GM12874 (cell line): Measurements from ENCODE around the gene ZBTB20.

ENCODE experiments used
- TF ChIP-seq, protein P1 (sequence below): IDR thresholded peaks from 2 replicates; pipeline ENCODE4 v1.5.1; 2011; ENCODE audit warnings: low read depth, mild to moderate bottlenecking, control low read depth, low read length, moderate library complexity; ENCODE audit not compliant: insufficient read depth

The ZBTB20 gene

DNA sequence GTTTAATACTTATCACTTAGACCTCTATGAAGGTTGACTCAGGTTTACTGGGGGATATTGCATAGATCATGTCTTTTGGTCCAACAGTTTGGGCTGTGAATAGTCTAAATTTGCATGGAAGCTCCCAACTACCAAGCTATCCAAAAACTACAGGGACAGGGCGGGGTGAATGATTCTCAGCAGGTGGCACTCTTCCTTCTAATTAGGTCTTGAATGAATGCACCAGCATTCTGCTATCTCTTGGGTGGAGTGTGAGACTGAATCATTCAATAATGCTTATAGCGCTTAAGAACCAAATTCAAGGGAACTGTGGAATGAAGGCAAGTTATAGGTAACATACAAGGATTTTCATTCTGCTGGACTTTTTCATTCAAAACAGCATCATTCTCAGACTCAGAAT is 507.0 kb downstream of the ZBTB20 start:
- TF ChIP-seq, protein P1, sequence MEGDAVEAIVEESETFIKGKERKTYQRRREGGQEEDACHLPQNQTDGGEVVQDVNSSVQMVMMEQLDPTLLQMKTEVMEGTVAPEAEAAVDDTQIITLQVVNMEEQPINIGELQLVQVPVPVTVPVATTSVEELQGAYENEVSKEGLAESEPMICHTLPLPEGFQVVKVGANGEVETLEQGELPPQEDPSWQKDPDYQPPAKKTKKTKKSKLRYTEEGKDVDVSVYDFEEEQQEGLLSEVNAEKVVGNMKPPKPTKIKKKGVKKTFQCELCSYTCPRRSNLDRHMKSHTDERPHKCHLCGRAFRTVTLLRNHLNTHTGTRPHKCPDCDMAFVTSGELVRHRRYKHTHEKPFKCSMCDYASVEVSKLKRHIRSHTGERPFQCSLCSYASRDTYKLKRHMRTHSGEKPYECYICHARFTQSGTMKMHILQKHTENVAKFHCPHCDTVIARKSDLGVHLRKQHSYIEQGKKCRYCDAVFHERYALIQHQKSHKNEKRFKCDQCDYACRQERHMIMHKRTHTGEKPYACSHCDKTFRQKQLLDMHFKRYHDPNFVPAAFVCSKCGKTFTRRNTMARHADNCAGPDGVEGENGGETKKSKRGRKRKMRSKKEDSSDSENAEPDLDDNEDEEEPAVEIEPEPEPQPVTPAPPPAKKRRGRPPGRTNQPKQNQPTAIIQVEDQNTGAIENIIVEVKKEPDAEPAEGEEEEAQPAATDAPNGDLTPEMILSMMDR = no peak

DNA sequence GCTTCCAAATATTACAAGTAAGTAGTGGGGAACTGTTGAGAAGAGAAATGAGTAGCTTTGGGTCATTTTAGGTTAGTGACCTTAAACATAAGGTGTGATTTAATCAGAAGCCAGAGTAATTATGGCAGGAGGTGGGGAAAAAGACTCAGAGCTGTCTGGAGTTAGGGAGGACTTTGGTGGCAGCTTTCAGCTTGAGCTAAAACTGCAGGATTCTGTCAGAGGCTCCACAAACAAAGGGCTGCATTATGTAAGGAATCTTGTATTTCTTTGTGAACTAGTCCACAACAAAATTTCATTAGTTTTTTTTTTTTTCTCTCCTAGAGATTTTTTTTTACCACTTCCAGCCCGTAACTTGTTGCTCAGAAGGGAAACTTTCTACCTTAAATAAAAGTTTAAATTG is 507.9 kb downstream of the ZBTB20 start:
- TF ChIP-seq, protein P1 = no peak

DNA sequence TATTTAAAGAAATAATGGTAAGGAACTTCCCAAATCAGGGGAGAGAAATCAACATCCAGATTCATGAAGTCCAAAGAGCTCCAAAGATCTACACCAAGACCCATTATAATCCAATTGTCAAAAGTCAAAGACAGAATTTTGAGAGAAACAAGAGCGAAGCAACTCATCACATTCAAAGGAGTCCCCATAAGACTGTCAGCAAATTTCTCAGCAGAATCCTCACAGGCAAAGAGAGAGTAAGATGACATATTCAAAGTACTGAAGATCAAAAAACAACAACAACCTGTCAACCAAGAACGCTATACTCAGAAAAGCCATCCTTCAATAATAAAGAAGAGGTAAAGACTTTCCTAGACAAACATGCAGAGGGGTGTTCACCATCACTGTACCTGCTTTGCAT is 511.2 kb downstream of the ZBTB20 start:
- TF ChIP-seq, protein P1 = no peak

DNA sequence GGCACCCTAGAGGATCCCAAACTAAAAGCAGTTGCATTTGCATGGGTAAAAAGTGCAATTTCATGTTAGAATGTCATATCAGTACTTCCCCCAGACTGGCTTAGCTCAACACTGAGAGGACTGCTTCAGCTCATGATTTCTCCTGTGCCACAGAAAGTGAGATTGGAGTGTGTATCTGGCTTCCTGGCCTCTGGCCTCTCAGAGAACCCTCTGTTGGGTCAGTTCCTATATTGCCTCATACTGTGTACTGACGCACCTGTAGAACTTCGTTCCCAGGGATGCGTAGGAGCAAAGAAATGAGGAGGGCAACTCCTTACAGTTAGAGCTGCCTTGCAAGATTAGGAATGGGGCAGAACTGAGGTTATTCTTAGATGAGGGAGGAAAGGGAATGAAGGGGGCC is 512.5 kb downstream of the ZBTB20 start:
- TF ChIP-seq, protein P1 = no peak

DNA sequence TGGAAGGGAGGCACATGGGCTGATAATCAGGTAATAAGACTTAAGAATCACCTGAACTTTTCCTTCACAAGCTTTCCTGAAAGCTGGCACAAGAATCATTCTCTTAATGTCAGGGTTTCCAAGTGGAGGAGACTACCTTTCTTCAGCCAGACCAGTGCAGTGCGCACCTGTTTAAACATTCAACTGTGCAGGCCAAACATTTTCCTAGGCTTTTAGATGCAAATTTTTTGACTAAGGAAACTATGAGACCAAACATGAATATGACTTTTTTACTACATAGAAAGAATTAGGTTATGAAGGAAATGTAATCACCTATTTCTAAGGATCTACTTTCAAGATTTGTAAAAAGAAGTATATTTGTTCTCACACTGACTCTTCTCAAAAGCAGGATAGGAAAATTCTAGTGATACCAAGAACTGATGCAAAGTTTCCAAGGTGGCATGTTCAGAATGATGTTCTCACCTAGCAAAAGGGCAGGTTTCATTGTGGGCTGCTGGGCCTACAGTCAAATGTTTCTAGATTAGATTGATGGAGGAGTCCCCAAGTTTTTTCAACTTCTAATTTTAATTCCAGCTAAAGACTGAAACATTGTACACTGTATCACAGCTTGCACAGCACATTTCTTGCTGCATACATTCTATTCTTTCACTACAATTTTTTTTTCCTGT is 514.2 kb downstream of the ZBTB20 start:
- TF ChIP-seq, protein P1 = no peak

DNA sequence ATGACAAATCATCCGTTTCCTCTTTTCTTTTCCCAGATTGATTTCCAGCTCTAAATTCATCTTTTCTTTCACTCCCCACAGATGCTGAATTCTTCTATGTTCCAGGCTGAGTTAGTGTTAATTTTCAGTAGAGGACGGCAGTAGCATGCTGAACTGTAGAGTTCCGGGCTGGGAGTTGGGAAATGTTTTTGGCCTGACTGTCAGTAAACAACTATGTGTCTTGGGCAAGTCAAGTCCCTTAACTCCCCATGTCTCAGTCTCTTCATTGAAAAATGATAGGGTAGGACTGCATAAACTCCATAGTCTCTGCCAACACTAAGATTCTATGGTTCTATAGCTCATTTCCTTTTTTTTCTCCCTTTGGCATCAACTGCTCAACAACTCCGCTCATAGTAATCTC is 519.3 kb downstream of the ZBTB20 start:
- TF ChIP-seq, protein P1 = no peak

DNA sequence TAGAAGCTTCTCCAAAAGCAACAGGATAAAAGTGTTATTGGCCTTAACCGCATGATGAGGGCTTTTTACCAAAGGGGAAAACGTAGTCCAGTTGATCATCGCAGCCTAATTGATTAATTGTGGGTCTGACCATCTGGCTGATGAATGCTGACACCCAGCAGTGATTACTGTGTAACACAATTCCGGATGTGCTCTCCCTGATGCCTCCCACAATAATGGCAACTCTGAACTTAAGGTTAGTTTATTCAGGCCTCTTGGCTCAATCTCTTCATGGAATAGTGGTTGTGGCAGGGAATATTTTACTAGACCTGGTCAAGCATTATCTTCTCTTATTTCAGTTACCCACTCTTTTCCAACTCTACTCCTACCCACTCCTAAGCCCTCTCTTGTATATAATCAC is 520.3 kb downstream of the ZBTB20 start:
- TF ChIP-seq, protein P1 = no peak
